ENCODE data around the gene NHLRC2.

The NHLRC2 gene

DNA sequence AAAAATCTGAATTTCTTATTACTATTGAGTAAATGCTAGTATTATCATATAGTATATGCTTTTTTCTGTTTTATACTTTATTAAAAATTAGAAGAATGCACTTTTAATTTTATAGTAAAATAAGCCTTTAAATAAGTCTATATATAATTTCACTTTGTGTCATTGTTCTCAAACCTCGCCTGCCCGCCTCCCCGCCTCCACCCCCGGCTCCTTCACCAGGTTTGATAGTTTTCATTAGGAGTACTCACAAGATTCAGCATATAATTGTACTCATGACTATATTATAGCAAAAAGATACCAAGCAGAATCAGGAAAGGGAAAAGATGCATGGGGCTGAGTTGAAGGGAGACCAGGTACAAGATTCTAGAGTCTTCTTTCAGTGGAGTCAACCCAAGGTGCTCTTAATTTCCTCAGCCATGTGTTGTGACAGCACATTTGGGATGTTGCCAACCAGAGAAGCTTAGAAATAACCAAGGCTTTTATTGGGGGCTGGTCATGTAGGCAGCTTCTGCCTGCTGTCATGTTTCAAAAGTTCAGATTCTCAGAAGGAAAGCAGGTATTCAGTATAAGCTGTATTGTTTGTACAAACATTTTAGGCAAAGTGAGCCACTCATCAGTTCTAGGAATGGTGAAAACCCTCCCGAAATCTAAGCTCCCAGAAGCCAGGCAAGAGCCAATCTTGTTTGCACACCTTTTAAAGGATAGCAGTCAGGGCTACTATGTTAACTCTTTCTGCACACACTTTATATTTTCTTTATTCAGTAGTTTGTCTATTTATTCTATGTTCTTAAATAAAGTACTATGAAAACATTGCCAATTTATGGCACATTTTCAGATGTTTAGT lies 12.3 kb downstream of the NHLRC2 start:
- no peak for DNase-seq

DNA sequence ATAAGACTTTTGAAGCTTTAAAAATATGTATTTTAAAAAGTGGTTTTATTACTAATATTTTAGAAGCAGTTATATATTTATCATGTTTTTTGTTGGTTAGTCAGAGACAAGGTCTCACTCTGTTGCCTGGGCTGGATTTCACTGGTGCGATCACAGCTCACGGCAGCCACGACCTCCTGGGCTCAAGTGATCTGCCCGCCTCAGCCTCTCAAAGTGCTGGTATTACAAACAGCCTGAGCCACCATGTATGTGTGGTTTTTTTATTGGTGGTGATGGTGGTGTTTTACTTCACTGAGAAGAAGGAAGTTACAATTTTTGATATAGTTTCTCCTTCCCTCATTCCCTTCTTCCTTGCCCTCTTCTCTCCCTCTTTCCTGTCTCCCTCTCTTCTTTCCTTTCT lies 13.4 kb downstream of the NHLRC2 start:
- no peak for DNase-seq

DNA sequence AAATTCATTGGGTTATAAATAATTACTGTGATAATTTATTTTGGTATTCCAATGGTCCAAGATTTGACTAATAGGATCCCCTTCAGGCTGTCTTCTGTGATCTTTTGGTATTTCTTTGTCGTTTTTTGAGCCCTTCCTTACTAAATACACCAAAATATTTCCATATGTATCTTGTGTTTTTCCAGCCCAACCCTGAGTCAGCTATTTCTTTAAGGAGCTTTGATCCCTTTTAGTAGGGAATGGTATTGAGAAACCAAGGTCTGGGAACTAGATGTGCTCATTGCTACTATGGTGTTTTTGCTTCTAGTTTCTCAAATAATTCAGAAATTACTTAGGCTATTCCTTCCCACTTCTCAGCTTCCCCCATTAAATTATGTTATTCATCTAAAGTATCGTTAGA lies 15.3 kb downstream of the NHLRC2 start:
- no peak for DNase-seq

DNA sequence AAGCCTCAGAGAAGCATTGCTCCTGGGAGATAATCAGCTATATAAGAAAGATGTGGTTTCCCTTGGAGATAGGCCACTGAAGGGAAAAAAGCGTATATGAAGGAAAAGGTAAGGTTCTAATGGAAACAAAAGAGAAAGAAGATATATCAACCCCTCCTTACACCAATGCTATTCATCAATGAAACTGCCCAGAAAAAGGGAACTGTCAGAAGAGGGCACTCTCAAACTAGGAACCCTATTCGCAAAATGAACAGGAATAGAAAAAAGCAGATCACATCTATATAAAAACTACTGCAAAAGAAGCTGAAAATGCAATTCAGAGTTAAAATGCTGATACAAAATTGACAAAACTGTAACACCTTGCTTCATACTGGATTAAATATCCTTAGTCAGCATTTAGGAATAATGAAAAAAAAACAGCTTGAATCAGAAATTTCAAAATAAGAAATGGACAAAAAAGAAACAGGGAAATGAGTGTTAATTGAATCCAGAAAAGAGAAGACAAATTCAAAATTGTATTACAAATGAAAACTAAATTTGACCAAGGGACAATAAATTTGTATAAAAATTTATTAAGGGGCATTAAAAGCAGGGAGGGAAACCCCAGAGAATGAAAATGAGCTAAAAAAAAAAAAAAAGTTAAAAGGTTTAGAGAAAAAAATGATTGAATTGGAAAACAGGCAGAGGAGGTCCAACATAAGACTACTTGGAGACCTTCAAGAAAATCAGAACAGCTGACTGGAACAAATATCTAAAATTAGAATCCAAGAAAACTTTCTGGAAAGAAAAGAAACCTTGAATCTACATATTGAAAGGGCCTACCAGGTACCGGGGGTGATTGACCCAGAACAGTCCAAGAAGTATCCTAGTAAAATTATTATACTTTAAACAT lies 17.9 kb downstream of the NHLRC2 start:
- DNase-seq = no peak

DNA sequence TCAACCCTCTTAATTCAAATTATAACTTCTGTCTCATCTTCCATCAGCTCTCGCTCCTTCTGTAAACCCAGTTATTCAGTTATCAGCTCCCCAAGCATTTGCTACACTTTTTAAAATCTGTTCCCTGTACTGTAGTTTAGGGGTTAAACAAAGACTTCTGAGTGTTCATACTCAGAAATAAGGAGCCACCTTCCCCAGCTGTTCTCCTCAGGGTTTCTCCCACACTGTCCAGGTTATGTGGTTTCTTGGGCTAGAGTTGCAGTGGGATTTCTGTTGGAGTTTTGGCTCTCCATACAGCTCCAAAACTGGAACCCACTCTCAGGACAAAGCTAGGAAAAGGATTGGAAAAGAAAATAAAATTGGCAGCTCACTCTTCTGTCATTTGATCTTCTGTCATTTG lies 20.8 kb downstream of the NHLRC2 start:
- DNase-seq = no peak

DNA sequence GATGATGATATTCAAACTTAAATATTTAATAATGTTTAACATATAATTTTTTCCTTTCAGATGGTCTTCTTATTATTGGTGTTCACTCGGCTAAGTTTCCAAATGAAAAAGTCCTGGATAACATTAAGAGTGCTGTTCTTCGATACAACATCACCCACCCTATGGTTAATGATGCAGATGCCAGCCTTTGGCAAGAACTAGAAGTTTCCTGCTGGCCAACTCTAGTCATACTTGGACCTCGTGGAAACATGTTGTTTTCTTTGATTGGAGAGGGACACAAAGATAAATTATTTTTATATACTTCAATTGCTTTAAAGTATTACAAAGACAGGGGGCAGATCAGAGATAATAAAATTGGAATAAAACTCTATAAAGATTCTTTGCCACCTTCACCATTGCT lies 22.0 kb downstream of the NHLRC2 start:
- DNase-seq = no peak

DNA sequence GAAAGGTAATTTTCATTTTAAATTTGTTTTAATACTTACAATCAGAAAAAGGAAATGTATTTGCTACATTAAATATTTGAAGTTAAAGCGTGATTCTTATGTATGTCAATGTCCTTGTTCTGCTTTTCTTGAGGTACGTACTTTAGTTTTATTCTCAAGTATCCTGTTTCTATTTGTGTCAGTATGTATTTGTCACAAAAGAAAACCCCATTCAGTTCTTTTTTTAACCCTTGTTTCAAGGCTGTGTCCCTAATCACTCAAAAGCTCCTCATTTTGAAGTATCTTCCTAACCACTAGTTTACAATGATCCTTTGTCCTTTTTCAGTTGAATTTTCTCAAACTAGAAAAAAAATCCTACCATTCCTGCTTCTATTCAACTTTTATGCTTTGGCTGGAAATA lies 25.2 kb downstream of the NHLRC2 start:
- no peak for DNase-seq

DNA sequence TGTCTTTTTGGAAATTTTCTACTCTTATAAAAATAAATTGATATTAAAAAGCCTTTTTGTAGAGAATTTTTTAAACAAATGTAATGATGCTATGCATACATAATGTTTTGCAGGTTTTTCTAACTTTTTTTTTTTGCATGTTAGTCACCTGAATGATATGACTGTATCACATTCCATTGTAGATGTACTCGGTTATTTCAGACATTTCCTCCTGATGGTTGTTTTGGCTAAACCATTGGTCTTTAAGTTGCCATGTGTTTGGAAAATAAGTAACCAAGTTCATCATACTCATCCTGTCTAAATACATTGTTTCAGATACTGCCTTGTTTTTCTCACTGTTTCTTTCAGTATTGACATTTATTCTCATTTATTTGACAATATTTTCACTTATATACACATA lies 25.8 kb downstream of the NHLRC2 start:
- DNase-seq = no peak

DNA sequence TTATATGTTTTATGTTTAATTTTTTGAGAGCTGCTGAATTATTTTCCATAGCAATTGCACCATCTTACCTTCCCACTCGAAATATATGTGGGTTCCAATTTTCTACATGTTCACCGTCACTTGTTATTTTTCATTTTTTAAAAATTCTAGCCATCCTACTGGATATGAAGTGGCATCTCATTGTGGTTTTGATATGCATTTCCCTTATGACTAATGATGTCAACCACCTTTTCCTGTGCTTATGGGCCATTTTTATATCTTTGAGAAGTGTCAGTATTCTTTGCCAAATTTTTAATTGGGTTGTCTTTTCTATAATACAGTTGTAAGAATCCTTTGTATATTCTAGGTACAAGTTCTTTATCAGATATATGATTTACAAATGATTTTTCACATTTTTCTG lies 27.8 kb downstream of the NHLRC2 start:
- DNase-seq = no peak

DNA sequence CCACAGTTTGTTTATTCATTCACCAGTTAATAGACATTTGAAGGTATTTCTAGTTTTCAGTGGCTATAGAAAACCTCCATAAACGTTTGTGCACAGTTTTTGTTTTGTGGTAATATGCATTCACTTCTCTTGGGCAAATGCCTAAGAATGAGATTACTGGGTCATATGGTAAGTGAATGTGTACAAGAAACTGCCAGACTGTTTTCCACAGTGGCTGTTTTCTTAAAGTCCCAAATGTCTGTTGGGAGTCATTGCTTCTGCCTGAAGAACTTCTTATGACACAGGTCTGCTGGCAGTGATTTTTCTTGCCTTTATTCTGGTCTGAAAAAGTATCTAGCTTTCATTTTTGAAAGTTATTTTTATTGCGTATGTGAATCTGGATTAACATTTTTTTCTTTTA lies 35.5 kb downstream of the NHLRC2 start:
- no peak for DNase-seq

DNA sequence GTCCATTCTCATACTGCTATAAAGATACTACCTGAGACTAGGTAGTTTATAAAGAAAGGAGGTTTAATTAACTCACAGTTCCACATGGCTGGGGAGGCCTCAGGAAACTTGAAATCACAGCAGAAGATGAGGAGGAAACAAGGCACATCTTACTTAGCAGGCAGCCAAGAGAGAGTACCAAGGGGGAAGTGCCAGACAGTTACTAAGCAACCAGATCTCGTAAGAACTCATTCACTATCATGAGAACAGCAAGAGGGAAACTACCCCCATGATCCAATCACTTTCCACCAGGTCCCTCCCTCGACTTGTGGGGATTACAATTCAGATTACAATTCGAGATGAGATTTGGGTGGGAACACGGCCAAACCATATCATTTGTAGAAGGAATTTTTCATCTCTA lies 36.3 kb downstream of the NHLRC2 start:
- DNase-seq = no peak

DNA sequence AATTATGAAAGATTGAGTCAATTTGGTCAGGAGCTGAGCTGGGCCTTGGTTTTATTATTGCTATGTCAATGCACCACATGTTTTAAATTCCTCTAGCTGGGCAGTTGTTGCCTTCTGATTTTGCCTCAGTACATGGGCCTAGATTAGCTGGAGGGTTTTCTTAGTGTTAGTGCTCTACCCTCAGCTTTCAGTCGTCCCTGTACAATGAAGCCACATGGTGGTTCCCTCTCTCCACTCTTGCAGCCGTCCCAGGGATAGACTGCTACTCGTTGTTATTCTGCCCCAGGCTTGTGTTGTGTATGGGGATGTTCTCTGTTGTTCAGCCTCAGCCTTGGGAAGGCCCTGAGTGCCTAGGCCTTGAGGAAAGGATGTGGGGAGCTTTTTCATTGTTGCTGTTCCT lies 37.0 kb downstream of the NHLRC2 start:
- DNase-seq = no peak

DNA sequence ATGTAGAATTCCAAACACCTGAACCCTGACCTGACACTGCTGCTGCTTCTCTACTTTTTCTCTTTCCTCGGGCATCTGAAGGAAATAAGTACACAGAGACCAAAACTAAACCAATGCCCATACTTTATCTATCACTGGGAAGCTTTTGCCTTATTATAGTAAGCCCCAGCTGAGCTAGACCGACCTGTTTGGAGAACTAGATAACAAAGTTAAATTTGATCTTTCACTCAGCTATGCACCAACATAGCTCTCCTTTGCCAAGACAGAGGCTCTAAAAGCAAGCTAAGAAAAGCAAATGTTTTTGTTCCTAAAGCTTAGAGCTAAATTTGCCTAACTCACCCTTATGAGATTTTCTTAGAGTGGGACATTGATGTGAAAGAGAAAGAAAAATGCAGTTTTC lies 39.1 kb downstream of the NHLRC2 start:
- no peak for DNase-seq

DNA sequence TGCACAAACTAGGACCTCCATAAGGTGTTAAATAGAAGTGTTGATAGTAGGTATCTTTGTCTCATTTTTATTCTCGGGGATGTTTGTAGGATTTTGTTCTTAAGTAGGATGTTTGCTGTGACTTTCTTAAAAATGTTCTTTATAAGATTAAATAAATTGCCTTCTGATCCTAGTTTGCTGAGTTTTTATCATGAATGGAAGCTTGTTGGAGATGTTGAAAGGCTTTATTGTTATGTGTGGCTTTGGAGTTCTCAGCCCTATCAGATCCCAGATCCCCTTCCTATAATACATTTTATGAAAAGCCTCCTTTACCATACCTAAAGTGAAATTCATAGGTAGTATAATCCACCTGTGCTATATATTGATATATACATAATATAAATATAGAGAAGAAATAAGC lies 40.1 kb downstream of the NHLRC2 start:
- no peak for DNase-seq

DNA sequence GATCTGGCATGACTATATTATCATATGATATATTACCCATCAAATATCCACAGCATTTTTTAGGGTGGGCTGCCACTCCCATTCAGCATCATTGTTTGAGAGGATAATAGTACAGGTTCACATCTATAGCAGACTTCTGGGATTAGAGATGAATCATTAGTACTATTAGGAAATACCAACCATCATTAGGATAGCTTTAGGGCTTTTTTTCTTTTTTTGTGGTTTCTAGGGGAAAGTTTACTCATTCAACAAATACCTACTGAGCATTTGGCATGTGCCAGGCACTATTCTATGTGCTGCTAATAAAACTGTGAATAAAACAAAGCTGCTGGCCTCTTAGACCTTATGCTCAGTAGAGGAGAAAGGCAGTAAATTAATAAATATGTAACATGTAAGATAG lies 40.6 kb downstream of the NHLRC2 start:
- DNase-seq = no peak

DNA sequence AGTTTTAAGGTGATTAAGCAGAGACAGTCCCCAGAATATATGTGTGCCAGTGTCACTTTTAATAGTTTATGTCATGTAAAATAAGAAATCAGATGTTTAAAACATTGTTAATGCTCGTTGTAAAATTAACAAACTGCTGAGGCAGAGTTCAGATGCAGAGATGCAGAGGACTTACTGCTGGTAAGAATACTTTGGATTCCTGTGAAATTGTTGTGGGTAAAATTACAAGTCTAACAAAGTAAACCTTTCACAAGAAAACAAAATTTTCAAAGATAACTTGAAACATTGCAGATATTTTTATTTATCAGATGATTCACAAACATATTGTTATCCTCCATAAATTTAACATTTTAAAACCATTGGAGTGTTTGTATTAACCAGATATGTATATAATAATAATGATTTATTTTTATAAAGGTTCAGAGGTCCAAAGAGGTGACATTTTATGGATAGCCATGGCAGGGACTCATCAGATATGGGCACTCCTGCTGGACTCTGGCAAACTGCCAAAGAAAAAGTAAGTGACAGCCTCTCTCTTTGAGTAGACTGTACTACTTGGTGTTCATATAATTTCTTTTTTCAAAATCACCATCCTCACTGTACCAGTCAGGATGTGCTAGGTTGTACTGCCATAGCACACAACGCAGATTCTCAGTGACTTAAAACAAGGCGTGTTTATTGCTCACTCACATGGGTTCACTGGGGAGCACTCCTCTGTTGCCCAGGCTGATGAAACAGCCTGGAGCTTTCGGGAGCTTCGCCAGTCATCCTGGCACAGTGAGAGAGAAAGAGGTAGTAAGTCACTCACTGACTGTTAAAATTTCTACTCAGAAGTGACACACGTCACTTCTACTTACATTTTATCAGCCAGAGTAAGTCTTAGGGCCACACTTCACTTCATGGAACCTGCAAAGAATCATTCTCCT lies 43.5 kb downstream of the NHLRC2 start:
- no peak for DNase-seq

DNA sequence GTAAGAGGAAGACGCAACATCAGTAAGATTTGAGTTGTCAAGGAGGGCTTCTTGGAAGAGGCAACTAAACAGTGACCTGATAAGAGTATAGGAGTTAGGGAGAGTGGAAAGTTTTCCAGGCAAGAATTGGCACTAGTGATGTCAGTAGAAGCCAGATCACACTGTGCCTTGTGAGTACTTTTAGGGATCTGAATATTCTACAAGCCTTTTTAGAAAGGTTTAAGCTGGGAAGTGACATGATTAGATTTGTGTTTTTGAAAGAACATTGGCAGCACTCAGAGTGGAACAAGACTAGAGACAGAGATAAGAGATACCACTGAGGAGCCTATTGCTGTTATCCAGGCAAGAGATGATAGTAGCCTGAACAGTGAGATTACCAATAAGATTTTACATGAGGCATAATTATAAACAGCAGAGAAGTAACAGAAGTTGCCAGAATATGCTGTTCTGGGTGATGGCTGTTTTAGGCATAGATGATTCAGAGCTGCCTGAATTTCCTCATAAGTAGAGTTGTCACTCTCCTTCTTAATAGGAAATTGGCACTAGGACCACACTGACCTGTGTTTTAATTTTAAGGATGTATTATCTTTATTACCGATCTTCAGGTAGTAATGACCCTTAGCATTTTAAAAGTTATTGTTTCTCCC lies 45.6 kb downstream of the NHLRC2 start:
- no peak for DNase-seq

DNA sequence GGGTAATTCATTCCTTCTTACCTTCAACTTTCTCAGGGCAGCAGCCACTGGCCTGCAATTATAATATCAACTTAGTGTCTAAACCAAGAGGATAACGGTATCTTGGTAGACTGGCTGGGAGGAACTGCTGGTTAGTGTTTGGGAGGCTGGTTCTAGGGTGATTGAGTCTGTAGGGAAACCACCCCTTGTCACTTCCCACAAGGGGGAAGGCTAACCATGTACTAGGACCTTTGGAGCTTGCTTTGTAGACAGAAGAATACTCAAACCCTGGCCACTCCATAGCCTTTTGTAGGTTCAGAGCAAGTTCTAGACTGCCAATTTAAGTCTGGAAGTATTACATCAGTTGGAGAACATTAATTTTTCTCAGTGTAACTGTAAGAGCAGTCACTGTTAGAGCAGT lies 51.3 kb downstream of the NHLRC2 start:
- no peak for DNase-seq

DNA sequence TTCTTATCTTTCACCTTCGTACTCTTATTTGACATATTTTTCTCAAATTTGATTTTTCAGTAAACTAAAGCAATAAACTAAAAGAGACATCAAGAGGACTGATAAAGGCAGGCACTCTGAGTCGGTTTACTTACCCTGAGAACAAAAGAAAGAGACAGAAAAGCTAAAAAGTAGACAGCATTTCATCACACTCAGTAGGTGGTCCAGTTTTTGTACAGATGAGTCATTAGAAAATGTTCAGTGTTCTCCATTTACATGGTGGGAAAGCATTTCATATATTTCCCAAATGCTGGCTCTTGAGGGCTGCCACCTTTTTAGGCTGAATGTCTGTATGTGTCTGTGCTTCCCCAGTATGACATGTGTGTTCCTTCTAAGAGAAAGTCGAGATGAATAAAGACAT lies 52.7 kb downstream of the NHLRC2 start:
- no peak for DNase-seq

DNA sequence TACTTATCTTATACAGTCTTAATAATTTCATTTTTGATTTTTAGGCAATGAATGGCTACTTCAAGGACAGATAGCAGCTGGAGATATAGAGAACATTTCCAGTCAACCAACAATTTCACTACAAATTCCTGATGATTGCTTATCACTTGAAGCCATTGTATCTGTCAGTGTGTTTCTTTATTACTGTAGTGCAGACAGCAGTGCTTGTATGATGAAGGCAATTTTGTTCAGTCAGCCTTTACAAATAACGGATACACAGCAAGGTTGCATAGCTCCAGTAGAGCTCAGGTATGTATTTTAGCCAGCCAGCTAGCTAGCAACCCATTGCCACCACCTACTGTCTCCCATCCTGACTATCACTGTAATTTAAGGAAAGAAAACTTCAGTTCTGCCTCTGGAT lies 53.8 kb downstream of the NHLRC2 start:
- no peak for DNase-seq

DNA sequence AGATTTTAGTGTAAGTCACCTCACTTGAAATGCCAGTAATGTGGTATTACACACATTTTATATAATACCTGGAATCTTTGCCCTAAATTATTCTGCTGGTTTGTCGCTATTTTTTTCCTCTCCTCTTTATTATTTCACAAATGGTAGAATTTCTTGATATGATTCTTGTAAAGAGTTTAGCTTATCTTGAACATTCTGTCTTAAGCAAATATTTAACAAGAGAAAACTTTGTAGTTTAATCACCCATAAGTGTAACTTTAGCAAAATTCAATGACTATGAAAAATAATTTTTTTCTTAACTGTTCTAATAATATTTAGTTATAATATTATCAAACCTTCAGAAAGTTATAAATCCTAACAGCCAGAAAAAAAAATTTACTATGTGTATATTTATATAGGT lies 56.7 kb downstream of the NHLRC2 start:
- DNase-seq = no peak

DNA sequence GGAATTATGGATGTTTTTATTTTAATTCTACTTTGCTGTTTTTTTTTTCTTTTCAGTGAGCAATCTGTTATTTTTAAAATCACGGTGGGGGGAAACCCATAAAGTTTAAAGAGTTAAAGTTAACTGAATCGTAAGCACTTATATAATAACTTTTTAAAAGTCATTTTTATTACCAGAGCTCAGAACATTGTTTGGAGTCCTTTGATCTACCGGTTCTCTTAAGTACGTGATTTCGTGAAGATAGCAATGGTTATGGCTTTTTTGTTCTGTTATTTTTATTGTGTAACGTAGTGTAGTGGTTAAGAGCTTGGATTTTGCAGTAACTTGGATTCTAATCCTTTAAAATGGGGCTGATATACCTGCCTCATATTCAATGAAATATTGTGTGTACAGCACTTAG lies 57.4 kb downstream of the NHLRC2 start:
- DNase-seq = no peak

DNA sequence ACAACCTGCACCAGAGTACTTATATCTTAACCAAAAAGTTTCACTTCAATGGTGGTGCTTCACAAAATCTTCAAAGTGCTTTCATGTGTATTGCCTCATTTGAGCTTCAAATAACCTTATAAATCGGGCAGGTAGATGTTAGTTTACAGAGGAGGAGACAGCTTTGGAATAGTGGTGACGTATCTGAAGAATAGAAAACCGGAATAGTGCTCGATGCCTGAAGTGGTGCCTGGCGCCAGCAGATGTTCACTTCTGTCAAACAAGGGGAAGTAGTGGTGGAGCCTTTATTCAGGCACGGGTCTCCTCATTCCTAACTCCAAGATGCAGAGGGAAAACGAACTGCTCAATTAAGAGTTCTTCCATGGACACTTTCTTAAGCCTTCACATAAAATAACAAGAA lies 58.1 kb downstream of the NHLRC2 start:
- no peak for DNase-seq
